HFF-Myc (cell line): ENCODE measurements around the gene NAV2.

Experiments
- DNase-seq: peaks from one replicate; pipeline ENCODE4 v3.0.0-alpha.2; 2011; ENCODE audit warnings: low read depth; ENCODE audit errors: extremely low read depth
- H3K4me3 ChIP-seq: replicated peaks from 2 replicates; pipeline ENCODE4 v1.5.1; 2011; ENCODE audit warnings: low read depth, mild to moderate bottlenecking, control low read depth, low read length
- TF ChIP-seq, protein P1 (sequence below): IDR thresholded peaks from 2 replicates; pipeline ENCODE4 v1.5.1; 2012; ENCODE audit warnings: mild to moderate bottlenecking, low read depth, low read length, control low read depth; ENCODE audit errors: missing control alignments

NAV2 gene

DNA sequence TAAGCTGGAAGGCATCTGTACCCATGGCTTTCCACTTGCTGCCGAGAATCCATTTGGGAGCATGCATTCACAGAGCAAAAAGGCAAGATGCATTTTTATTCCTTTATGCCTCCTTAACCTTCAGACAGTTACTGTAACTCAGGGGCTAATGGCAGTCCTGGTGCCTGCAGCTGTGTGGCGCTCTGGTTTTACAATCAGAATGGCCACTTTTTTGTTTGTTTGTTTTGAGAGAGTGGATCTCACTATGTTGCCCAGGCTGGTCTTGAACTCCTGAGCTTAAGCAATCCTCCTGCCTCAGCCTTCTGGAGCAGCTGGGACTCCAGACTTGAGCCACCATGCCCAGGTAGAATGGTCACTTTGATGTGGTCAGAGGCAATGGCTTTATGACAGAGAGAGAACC lies 101.8 kb downstream of the NAV2 start:
- no peak for DNase-seq
- H3K4me3 ChIP-seq, result no peak overlapping the region
- TF ChIP-seq, protein P1, sequence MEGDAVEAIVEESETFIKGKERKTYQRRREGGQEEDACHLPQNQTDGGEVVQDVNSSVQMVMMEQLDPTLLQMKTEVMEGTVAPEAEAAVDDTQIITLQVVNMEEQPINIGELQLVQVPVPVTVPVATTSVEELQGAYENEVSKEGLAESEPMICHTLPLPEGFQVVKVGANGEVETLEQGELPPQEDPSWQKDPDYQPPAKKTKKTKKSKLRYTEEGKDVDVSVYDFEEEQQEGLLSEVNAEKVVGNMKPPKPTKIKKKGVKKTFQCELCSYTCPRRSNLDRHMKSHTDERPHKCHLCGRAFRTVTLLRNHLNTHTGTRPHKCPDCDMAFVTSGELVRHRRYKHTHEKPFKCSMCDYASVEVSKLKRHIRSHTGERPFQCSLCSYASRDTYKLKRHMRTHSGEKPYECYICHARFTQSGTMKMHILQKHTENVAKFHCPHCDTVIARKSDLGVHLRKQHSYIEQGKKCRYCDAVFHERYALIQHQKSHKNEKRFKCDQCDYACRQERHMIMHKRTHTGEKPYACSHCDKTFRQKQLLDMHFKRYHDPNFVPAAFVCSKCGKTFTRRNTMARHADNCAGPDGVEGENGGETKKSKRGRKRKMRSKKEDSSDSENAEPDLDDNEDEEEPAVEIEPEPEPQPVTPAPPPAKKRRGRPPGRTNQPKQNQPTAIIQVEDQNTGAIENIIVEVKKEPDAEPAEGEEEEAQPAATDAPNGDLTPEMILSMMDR, result no peak

DNA sequence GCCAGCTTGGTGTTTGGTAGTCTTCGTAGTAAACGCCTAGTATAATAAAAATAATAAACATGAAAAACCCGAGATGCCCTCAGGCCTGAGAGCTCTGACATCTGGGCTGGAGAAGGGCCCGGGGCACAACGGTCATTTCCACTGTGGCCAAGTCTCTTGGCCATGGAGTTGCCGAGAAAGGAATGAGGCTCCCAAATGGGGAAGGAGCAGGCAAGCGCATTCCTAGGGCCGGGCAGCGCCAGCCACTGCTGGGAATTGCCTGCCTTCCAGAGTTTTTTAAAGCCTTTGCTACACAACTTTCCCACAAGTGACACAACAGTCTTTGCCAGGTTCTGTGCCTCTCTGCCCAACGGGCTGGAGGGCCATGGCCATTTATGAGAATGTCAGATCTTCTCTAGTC lies 103.4 kb downstream of the NAV2 start:
- TF ChIP-seq, protein P1, result no peak
- DNase-seq, result no peak
- no peak overlapping the region for H3K4me3 ChIP-seq

DNA sequence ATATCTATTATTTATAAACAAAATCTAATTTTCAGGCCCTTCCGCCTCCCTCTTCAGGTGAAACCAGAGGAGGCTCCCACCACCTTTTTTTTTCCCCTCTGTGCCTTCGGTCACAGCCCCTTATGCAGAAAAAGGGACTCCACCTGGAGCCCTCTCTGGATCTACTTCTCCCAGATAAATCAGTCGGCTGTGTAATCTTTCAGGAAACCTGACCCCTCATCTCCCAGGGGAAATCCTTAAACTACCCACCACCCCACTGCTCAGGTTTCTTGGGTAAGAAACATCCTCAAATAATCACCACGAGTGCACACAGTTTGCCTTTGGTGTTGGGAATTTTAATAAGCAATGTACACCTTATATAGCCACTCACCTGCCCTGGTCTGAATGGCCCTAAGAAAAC lies 104.2 kb downstream of the NAV2 start:
- TF ChIP-seq, protein P1, result no peak
- DNase-seq, result no peak
- H3K4me3 ChIP-seq, result no peak overlapping the region

DNA sequence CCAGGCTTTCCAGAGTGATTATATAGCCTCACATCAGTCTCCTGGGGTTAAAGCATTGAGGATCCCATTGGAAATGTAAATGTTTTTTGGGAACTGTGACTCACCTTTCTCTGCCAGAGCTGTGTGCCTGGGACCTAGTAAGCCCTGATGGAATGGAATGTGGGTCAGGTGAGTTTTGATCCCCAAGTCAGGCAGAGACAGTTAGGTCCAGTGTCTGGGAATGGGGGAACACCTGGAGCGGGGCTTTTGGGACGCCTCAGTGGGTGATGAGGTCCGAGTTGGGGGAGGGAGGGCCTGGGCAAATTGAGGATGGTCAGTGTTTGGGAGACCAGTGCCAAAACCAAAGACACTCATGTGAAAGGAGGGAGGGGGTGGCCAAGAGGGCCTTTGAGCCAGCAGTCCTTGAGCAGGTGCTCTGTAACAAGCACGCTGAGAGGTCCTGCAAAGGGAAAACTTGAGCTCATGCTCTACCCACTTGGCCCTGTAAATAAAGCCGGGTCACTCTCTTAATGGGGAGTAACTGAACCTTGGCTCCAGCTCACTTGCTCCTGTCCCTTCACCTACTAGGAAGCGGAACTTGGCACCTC lies 104.7 kb downstream of the NAV2 start:
- no peak for DNase-seq
- TF ChIP-seq, protein P1, result no peak
- H3K4me3 ChIP-seq, result no peak overlapping the region

DNA sequence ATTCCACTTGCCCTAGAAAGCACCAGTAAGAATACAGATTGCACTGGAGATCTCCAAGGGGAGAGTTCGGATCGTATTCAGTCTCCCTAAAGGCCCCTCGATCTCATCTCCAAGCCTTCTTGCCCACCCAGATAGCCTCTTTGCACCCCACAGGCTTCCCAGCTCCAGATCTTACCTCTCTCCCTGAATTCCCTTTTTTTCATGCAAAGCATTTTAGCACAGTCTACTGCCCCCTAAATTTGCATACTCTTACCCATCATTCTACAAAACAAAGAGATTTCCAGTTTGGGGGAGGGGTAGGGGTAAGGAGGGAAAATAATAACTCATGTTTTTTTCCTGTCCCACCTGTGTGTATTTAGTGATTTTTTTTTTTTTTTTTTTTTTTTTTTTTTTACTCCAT lies 105.2 kb downstream of the NAV2 start:
- H3K4me3 ChIP-seq, result no peak overlapping the region
- TF ChIP-seq, protein P1, result no peak
- no peak for DNase-seq

DNA sequence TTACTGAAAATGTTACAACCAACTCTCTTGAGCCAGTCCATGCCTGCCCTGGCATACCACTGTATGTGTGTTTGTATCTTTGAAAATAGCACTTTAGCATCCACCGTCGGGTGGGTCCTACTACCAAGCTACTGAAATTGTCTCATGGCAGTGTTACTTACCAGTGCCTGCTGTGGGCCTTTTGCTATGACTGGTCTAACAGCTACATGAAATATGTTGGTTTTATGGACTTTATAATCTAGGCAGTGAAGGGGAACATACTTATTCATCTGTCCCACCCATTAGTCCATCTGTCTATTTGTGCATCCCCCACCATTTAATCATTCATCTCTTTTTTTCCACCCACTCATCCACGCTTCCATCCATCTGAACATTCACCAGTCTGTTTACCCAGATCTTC lies 106.0 kb downstream of the NAV2 start:
- no peak for DNase-seq
- H3K4me3 ChIP-seq, result no peak overlapping the region
- TF ChIP-seq, protein P1, result no peak

DNA sequence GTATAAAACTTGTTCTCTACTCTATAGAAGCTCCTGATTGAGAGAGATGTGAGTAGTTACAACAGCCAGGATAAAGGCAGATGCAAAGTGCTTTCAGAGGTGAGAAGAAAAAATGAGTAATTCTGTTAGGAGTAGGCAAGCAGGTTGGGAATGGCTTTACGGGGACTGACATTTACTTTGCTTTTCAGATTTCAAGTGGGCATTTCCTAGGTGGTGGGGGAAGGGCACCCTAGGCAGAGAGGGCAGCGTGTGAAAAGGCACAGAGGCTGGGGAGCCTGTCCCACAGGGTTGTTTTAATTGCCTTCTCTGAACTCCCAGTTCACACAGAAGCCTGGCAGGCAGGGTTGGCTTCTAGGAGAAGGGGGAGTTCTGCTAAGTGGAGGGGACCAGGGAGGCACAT lies 106.5 kb downstream of the NAV2 start:
- TF ChIP-seq, protein P1, result no peak
- no peak for DNase-seq
- H3K4me3 ChIP-seq, result no peak overlapping the region
